Osteoblast (primary cell): Measurements from ENCODE around the gene TUB. TPM values are rescaled to one million over a fixed set of nuclear protein-coding genes. Genes with fewer than 3 reads are reported as not detected.

Experiments
- DNase-seq: peaks from one replicate; pipeline ENCODE4 v3.0.0; 2011; ENCODE audit warnings: low spot score, mixed read lengths; ENCODE audit not compliant: insufficient read length; ENCODE audit errors: missing footprints
- H2AFZ ChIP-seq: 2 replicates; pipeline ENCODE4 v1.6.0; 2011; ENCODE audit warnings: mild to moderate bottlenecking, low read length
- H3K27ac ChIP-seq: 2 replicates; pipeline ENCODE4 v1.5.1; 2011; ENCODE audit warnings: mild to moderate bottlenecking, low read depth, low read length, moderate library complexity
- H3K27me3 ChIP-seq: 2 replicates; pipeline ENCODE4 v1.6.0; 2012; ENCODE audit warnings: mild to moderate bottlenecking, control low read depth, inconsistent platforms, low read length, moderate library complexity; ENCODE audit not compliant: insufficient read depth
- H3K36me3 ChIP-seq: 2 replicates; pipeline ENCODE4 v1.5.1; 2011; ENCODE audit warnings: mild to moderate bottlenecking, low read length, control low read depth, moderate library complexity; ENCODE audit not compliant: insufficient read depth
- H3K4me1 ChIP-seq: 2 replicates; pipeline ENCODE4 v1.5.1; 2011; ENCODE audit warnings: mild to moderate bottlenecking, low read length, control low read depth, moderate library complexity; ENCODE audit not compliant: insufficient read depth
- H3K4me2 ChIP-seq: 2 replicates; pipeline ENCODE4 v1.6.0; 2011; ENCODE audit warnings: mild to moderate bottlenecking, low read length; ENCODE audit not compliant: insufficient read depth
- H3K4me3 ChIP-seq: fragments of 200-600 bp; sonication (generic); 3 replicates; pipeline ENCODE4 v1.5.1; 2012; ENCODE audit warnings: mild to moderate bottlenecking, low read length, inconsistent platforms; ENCODE audit not compliant: insufficient read depth
- H3K79me2 ChIP-seq: 2 replicates; pipeline ENCODE4 v1.6.0; 2012; ENCODE audit warnings: mild to moderate bottlenecking, low read length, control low read depth, inconsistent platforms; ENCODE audit not compliant: insufficient read depth
- H3K9me3 ChIP-seq: 2 replicates; pipeline ENCODE4 v1.5.1; 2011; ENCODE audit warnings: low read depth, low read length, control low read depth
- H4K20me1 ChIP-seq: 2 replicates; pipeline ENCODE4 v1.6.0; 2012; ENCODE audit warnings: mild to moderate bottlenecking, low read length, control low read depth; ENCODE audit not compliant: insufficient read depth
- total RNA-seq: library from RNA; depleted of rRNA; stranded (reverse); fragments of >200 nt; gene quantifications from 2 replicates; pipeline ENCODE4 v1.2.3, GENCODE V29; 2012
- TF ChIP-seq, protein P1 (sequence below): IDR thresholded peaks from 2 replicates; pipeline ENCODE4 v1.5.1; 2011; ENCODE audit warnings: mild to moderate bottlenecking, low read depth, low read length, moderate library complexity; ENCODE audit errors: extremely low read depth

Gene TUB
- total RNA-seq, 1 donor: 23.5 TPM

- Histone ChIP-seq H2AFZ (no peak overlapping the region), H3K27me3 (no peaks in the 10 kb centered on the region), H3K9me3 (no peaks in the 10 kb centered on the region), H3K36me3 (peaks cover 4% of the 10 kb centered on the region), H3K4me1 (peaks cover 9% of the 10 kb centered on the region), H3K79me2 (peaks cover 59% of the 10 kb centered on the region), H4K20me1 (peaks cover 71% of the 10 kb centered on the region), H3K4me3 (no peak overlapping the region), H3K27ac (no peak overlapping the region), H3K4me2 (no peak overlapping the region)
- TF ChIP-seq, protein P1, sequence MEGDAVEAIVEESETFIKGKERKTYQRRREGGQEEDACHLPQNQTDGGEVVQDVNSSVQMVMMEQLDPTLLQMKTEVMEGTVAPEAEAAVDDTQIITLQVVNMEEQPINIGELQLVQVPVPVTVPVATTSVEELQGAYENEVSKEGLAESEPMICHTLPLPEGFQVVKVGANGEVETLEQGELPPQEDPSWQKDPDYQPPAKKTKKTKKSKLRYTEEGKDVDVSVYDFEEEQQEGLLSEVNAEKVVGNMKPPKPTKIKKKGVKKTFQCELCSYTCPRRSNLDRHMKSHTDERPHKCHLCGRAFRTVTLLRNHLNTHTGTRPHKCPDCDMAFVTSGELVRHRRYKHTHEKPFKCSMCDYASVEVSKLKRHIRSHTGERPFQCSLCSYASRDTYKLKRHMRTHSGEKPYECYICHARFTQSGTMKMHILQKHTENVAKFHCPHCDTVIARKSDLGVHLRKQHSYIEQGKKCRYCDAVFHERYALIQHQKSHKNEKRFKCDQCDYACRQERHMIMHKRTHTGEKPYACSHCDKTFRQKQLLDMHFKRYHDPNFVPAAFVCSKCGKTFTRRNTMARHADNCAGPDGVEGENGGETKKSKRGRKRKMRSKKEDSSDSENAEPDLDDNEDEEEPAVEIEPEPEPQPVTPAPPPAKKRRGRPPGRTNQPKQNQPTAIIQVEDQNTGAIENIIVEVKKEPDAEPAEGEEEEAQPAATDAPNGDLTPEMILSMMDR: no peak
- DNase-seq: no peak
Measured at GRCh38 chr11:8087756-8088155, 6.7 kb downstream of the TUB start.

- Histone ChIP-seq H3K27ac (no peak overlapping the region), H3K4me2 (no peak overlapping the region), H3K79me2 (peaks cover 37% of the 10 kb centered on the region), H3K4me1 (peaks cover 11% of the 10 kb centered on the region), H3K27me3 (no peaks in the 10 kb centered on the region), H4K20me1 (peaks cover 60% of the 10 kb centered on the region), H3K36me3 (peaks cover 4% of the 10 kb centered on the region), H2AFZ (no peak overlapping the region), H3K9me3 (no peaks in the 10 kb centered on the region), H3K4me3 (no peak overlapping the region)
- DNase-seq: no peak
- TF ChIP-seq, protein P1: no peak
Measured at GRCh38 chr11:8089791-8090510, 8.9 kb downstream of the TUB start.

DNA sequence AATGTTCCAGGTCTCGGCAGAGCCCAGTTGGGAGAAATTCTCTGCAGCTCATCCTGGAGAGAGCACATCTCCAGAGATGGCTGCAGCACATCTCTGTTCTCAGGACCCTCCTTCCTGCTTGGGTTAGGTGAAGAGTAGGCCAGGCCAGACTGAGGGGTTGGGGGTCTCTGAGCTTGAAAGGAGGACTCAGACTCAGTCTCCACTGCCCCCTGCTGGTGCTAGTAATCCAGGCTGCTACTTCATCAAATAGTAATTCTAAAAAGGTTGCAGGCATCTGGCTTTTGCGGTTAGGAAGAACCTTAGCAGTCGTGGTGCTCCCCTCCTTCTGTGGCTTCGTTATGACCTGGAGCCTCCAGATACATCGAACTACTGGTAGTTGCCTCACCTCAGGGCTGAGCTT, 9.7 kb downstream of the TUB start:
- TF ChIP-seq, protein P1: peak; percentile 78
- Histone ChIP-seq H3K79me2 (peaks cover 29% of the 10 kb centered on the region), H3K27me3 (no peaks in the 10 kb centered on the region), H4K20me1 (peaks cover 53% of the 10 kb centered on the region), H3K4me2 (no peak overlapping the region), H3K4me1 (peaks cover 11% of the 10 kb centered on the region), H3K27ac (no peak overlapping the region), H2AFZ (no peak overlapping the region), H3K36me3 (peaks cover 4% of the 10 kb centered on the region), H3K9me3 (no peaks in the 10 kb centered on the region), H3K4me3 (no peak overlapping the region)
- peak; percentile 95 for DNase-seq

DNA sequence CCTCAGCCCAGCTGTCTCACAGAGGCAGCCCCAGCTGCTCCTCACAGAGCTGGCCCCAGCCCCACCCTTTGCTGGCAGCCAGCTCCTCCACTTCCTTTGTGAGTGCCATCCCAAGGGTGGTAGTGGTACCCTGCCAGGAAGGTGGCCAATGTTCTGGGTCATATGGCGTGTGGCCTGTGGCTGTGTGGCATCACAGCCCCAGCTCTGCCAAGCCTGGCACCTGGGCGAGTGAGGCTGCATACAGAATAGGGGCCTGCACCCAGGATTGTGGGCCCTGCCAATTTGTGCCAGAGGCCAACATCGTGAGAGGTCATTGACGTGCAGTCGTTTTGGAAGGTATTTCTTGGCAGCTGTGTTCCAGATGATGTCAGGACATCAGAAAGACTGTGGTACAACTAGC, 10.7 kb downstream of the TUB start:
- H3K9me3 ChIP-seq: no peaks in the 10 kb centered on the region
- H3K4me3 ChIP-seq: no peak overlapping the region
- no peak for DNase-seq
- peaks cover 20% of the 10 kb centered on the region for H3K79me2 ChIP-seq
- TF ChIP-seq, protein P1: no peak
- H3K27me3 ChIP-seq: no peaks in the 10 kb centered on the region
- H4K20me1 ChIP-seq: peaks cover 43% of the 10 kb centered on the region
- H3K27ac ChIP-seq: no peak overlapping the region
- peaks cover 6% of the 10 kb centered on the region for H3K4me1 ChIP-seq
- H3K36me3 ChIP-seq: peaks cover 5% of the 10 kb centered on the region
- H2AFZ ChIP-seq: no peak overlapping the region
- no peak overlapping the region for H3K4me2 ChIP-seq
